ENCODE results near the gene HOXB9. TPM values are rescaled to one million over a fixed set of nuclear protein-coding genes. Genes with fewer than 3 reads are reported as not detected.

The HOXB9 gene
- total and polyA plus RNA-seq, 8 donors: 11.3 TPM; not detected in 7

GRCh38 chr17:48613862-48614694 lies 12.1 kb downstream of the HOXB9 start:
- no peaks in the 10 kb centered on the region for H3K9me3 ChIP-seq
- no peaks in the 10 kb centered on the region for H3K36me3 ChIP-seq
- H3K4me1 ChIP-seq: peaks cover 40 to 76% (median 64%) of the 10 kb centered on the region in 4 donors
- TF ChIP-seq POLR2A (IDR thresholded peaks at IDR 0.05): no peak
- TF ChIP-seq POLR2AphosphoS5 (IDR thresholded peaks at IDR 0.05): no peak
- TF ChIP-seq, protein P1, sequence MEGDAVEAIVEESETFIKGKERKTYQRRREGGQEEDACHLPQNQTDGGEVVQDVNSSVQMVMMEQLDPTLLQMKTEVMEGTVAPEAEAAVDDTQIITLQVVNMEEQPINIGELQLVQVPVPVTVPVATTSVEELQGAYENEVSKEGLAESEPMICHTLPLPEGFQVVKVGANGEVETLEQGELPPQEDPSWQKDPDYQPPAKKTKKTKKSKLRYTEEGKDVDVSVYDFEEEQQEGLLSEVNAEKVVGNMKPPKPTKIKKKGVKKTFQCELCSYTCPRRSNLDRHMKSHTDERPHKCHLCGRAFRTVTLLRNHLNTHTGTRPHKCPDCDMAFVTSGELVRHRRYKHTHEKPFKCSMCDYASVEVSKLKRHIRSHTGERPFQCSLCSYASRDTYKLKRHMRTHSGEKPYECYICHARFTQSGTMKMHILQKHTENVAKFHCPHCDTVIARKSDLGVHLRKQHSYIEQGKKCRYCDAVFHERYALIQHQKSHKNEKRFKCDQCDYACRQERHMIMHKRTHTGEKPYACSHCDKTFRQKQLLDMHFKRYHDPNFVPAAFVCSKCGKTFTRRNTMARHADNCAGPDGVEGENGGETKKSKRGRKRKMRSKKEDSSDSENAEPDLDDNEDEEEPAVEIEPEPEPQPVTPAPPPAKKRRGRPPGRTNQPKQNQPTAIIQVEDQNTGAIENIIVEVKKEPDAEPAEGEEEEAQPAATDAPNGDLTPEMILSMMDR (IDR thresholded peaks at IDR 0.05): no peak
- peak overlapping the region; percentile 48 to 62 (median 58) for H3K4me3 ChIP-seq
- DNase-seq: no peak
- H3K27ac ChIP-seq: peak overlapping the region in 4 of 5 donors; percentile 73 to 93 (median 80)
- H3K27me3 ChIP-seq: peaks cover 10 to 100% (median 98%) of the 10 kb centered on the region in 3 donors
- WGBS, 5 donors: 4 to 10% (median 9%) methylated on average over 46 to 55 of the region's 55 CpGs
- intact Hi-C loops (cut with DNase I; ENCODE audit: low total_unique reads): no loop called here

- intact Hi-C loops (cut with DNase I; ENCODE audit: low total_unique reads): no loop called here
- Histone ChIP-seq H3K27ac (peak overlapping the region in 4 of 5 donors; percentile 73 to 93 (median 80)), H3K4me1 (peaks cover 36 to 67% (median 58%) of the 10 kb centered on the region in 4 donors), H3K36me3 (no peaks in the 10 kb centered on the region), H3K27me3 (peaks cover 10 to 100% (median 100%) of the 10 kb centered on the region in 3 donors), H3K9me3 (no peaks in the 10 kb centered on the region), H3K4me3 (peak overlapping the region; percentile 48 to 62 (median 58))
- 3 to 5% (median 3%) methylated on average over 62 to 67 of the region's 67 CpGs for WGBS, 5 donors
- TF ChIP-seq, protein P1 (IDR thresholded peaks at IDR 0.05): peak in 1 of 7 experiments; percentile 7
- no peak for TF ChIP-seq POLR2A (IDR thresholded peaks at IDR 0.05)
- DNase-seq: peak in 1 of 2 donors; percentile 66
Measured at GRCh38 chr17:48612854-48613691, 13.1 kb downstream of the HOXB9 start.

- intact Hi-C loops (cut with DNase I; ENCODE audit: low total_unique reads): no loop called here
- TF ChIP-seq, protein P1 (IDR thresholded peaks at IDR 0.05): no peak
- TF ChIP-seq POLR2AphosphoS5 (IDR thresholded peaks at IDR 0.05) (no peak), EP300 (IDR thresholded peaks at IDR 0.05) (no peak), POLR2A (IDR thresholded peaks at IDR 0.05) (no peak)
- Histone ChIP-seq H3K4me3 (peak overlapping the region; percentile 48 to 62 (median 58)), H3K27me3 (peaks cover 4 to 100% (median 100%) of the 10 kb centered on the region in 3 donors), H3K4me1 (peaks cover 30 to 60% (median 53%) of the 10 kb centered on the region in 4 donors), H3K27ac (peak overlapping the region in 4 of 5 donors; percentile 73 to 93 (median 80)), H3K36me3 (no peaks in the 10 kb centered on the region), H3K9me3 (no peaks in the 10 kb centered on the region)
- DNase-seq: no peak
- 4 to 10% (median 6%) methylated on average over 15 of the region's 15 CpGs for WGBS, 5 donors
Measured at GRCh38 chr17:48612456-48612853, 13.7 kb downstream of the HOXB9 start.
